A549 (cell line): ENCODE results near the gene ATP8B4. TPM values are rescaled to one million over a fixed set of nuclear protein-coding genes. Genes with fewer than 3 reads are reported as not detected.
A peak's percentile ranks its signal among the peaks of the same experiment; 100 is the strongest.

ENCODE experiments used
- ATAC-seq, 2 experiments: fragments of 200-7000 bp in 1 of 2; fragments of >200 bp in 1 of 2; cut with Nextera tagmentation in 1 of 2; cut with Tn5 transposase in 1 of 2; 3 replicates each; pipeline versions ENCODE4 v1.8.0 to v1.9.1; 2018 to 2020; ENCODE audit warnings: mild to moderate bottlenecking in 1 of 2, moderate library complexity in 1 of 2
- CTCF ChIA-PET: fragments of 300-600 bp; sonication (Branson Sonifier 250); formaldehyde crosslinking; extraction: SDS; loops from one replicate; lab custom pipeline; 2021; ENCODE audit warnings: antibody characterized with exemption, inconsistent platforms; lab: Yijun Ruan, JAX
- POLR2A ChIA-PET: fragments of 350-600 bp; formaldehyde crosslinking; extraction: SDS; loops from one replicate; lab custom pipeline; 2021; ENCODE audit warnings: antibody characterized with exemption, inconsistent platforms; lab: Yijun Ruan, JAX
- DNase-seq, 2 experiments: peaks; one replicate each; pipeline versions ENCODE4 v3.0.0 to v3.0.0-alpha.2; 2011 to 2016; ENCODE audit warnings: low read depth in 1 of 2, low spot score in 1 of 2
- FAIRE-seq: peaks from 2 replicates; lab custom pipeline; 2011; peaks lifted over from hg19 to GRCh38; lab: Jason Lieb, UNC
- H3K27ac ChIP-seq, 2 experiments: fragments of >200 bp; sonication (Bioruptor Twin); formaldehyde crosslinking; 3 replicates each; pipeline ENCODE4 v1.5.1; 2016 to 2017
- H3K4me1 ChIP-seq: fragments of >200 bp; sonication (Bioruptor Twin); formaldehyde crosslinking; 3 replicates; pipeline ENCODE4 v1.6.1; 2016
- H3K4me2 ChIP-seq: fragments of >200 bp; sonication (Bioruptor Twin); formaldehyde crosslinking; 3 replicates; pipeline ENCODE4 v1.6.1; 2016
- H3K4me3 ChIP-seq: fragments of >200 bp; sonication (Bioruptor Twin); formaldehyde crosslinking; 3 replicates; pipeline ENCODE4 v1.5.1; 2016
- H3K9me3 ChIP-seq: fragments of >200 bp; sonication (Bioruptor Twin); formaldehyde crosslinking; 3 replicates; pipeline ENCODE4 v1.6.1; 2016
- BHLHE40 ChIP-seq: IDR thresholded peaks from 2 replicates; pipeline ENCODE4 v1.6.1; 2012; ENCODE audit warnings: low read depth, low read length, inconsistent platforms
- CHD2 ChIP-seq: fragments of 150-350 bp; IDR thresholded peaks from 2 replicates; pipeline ENCODE4 v1.6.1; 2014; ENCODE audit warnings: low read length; ENCODE audit not compliant: partially characterized antibody
- FOSB ChIP-seq: fragments of 250-450 bp; sonication (Bioruptor Pico); IDR thresholded peaks from 2 replicates; pipeline ENCODE4 v1.5.0; 2020; ENCODE audit warnings: mild to moderate bottlenecking, moderate library complexity
- FOSL2 ChIP-seq, 2 experiments: fragments of 450-650 bp in 1 of 2; fragments of >200 bp in 1 of 2; sonication (Bioruptor Twin) in 1 of 2; formaldehyde crosslinking; IDR thresholded peaks; 2 replicates each; pipeline versions ENCODE4 v1.5.0 to v1.6.1; 2016 to 2020; ENCODE audit warnings: mild to moderate bottlenecking in 1 of 2, moderate library complexity in 1 of 2
- FOXS1 ChIP-seq: fragments of 250-450 bp; sonication (Bioruptor Pico); IDR thresholded peaks from 2 replicates; pipeline ENCODE4 v1.5.0; 2020; ENCODE audit warnings: mild to moderate bottlenecking, moderate library complexity
- GATA3 ChIP-seq: IDR thresholded peaks from 2 replicates; pipeline ENCODE4 v1.6.1; 2012; ENCODE audit warnings: borderline replicate concordance
- HES2 ChIP-seq: fragments of >200 bp; sonication (Bioruptor Twin); formaldehyde crosslinking; IDR thresholded peaks from 2 replicates; pipeline ENCODE4 v1.6.1; 2016
- HEYL ChIP-seq: fragments of 250-450 bp; sonication (Bioruptor Pico); IDR thresholded peaks from 2 replicates; pipeline ENCODE4 v1.8.0; 2021; ENCODE audit warnings: mild to moderate bottlenecking, moderate library complexity
- JUNB ChIP-seq: fragments of >200 bp; sonication (Bioruptor Twin); formaldehyde crosslinking; IDR thresholded peaks from 2 replicates; pipeline ENCODE4 v1.6.1; 2016
- KDM1A ChIP-seq: fragments of 200-600 bp; sonication (generic); IDR thresholded peaks from 2 replicates; pipeline ENCODE4 v1.6.1; 2016; ENCODE audit warnings: low read depth, mild to moderate bottlenecking
- KDM5A ChIP-seq: fragments of 200-600 bp; sonication (generic); IDR thresholded peaks from 2 replicates; pipeline ENCODE4 v1.6.1; 2016; ENCODE audit warnings: antibody characterized with exemption, mild to moderate bottlenecking
- MAFK ChIP-seq: fragments of 450-650 bp; IDR thresholded peaks from 2 replicates; pipeline ENCODE4 v1.6.1; 2014; ENCODE audit not compliant: partially characterized antibody
- MYC ChIP-seq: IDR thresholded peaks from 2 replicates; pipeline ENCODE4 v1.6.1; 2012; ENCODE audit warnings: mild to moderate bottlenecking, inconsistent platforms, low read length, improper control_type of control experiment, borderline replicate concordance
- NFE2L2 ChIP-seq: fragments of 150-350 bp; conservative IDR thresholded peaks from 2 replicates; pipeline ENCODE4 v1.6.1; 2014; ENCODE audit warnings: low read length
- NPAS2 ChIP-seq: fragments of 250-450 bp; sonication (Bioruptor Pico); IDR thresholded peaks from 2 replicates; pipeline ENCODE4 v1.8.0; 2022; ENCODE audit warnings: mild to moderate bottlenecking, moderate library complexity, borderline replicate concordance
- NR3C1 ChIP-seq: fragments of >200 bp; sonication (Bioruptor Twin); formaldehyde crosslinking; IDR thresholded peaks from 3 replicates; pipeline ENCODE4 v1.6.1; 2017
- PHF8 ChIP-seq: fragments of 200-600 bp; sonication (generic); IDR thresholded peaks from 2 replicates; pipeline ENCODE4 v1.6.1; 2016; ENCODE audit warnings: low read depth, mild to moderate bottlenecking, antibody characterized with exemption, moderate library complexity, borderline replicate concordance
- POLR2A ChIP-seq: IDR thresholded peaks from 2 replicates; pipeline ENCODE4 v1.6.1; 2012; ENCODE audit warnings: mild to moderate bottlenecking, low read length
- RCOR1 ChIP-seq: fragments of 150-350 bp; IDR thresholded peaks from 2 replicates; pipeline ENCODE4 v1.6.1; 2014; ENCODE audit warnings: antibody characterized with exemption, low read length, low read depth
- REST ChIP-seq: fragments of 200-600 bp; sonication (generic); IDR thresholded peaks from 2 replicates; pipeline ENCODE4 v1.6.1; 2016; ENCODE audit warnings: antibody characterized with exemption, mild to moderate bottlenecking, moderate library complexity
- RFX5 ChIP-seq: fragments of 450-650 bp; IDR thresholded peaks from 2 replicates; pipeline ENCODE4 v1.7.1; 2014; ENCODE audit warnings: antibody characterized with exemption, mild to moderate bottlenecking, moderate library complexity
- SMC3 ChIP-seq: fragments of >200 bp; sonication (Bioruptor Twin); formaldehyde crosslinking; IDR thresholded peaks from 3 replicates; pipeline ENCODE4 v1.6.1; 2018; ENCODE audit warnings: inconsistent platforms
- SREBF2 ChIP-seq: fragments of 450-650 bp; IDR thresholded peaks from 2 replicates; pipeline ENCODE4 v1.6.1; 2014; ENCODE audit warnings: mild to moderate bottlenecking, moderate library complexity
- ZC3H11A ChIP-seq: fragments of 450-650 bp; IDR thresholded peaks from 2 replicates; pipeline ENCODE4 v1.6.1; 2014; ENCODE audit warnings: antibody characterized with exemption, mild to moderate bottlenecking
- ZNF302 ChIP-seq: fragments of 250-450 bp; sonication (Bioruptor Pico); IDR thresholded peaks from 2 replicates; pipeline ENCODE4 v1.9.0; 2021; ENCODE audit warnings: inconsistent platforms, mild to moderate bottlenecking, moderate library complexity
- ZSCAN20 ChIP-seq: fragments of 250-450 bp; sonication (Bioruptor Pico); IDR thresholded peaks from 2 replicates; pipeline ENCODE4 v1.8.0; 2022; ENCODE audit warnings: mild to moderate bottlenecking, moderate library complexity
- WGBS: methylation state at CpG from one replicate; pipeline ENCODE4 v1.1.6; 2017; ENCODE audit errors: missing lambda C conversion rate; 5-methylcytosine and 5-hydroxymethylcytosine counted together
- polyA plus RNA-seq, 4 experiments: library from polyadenylated mRNA; depleted of rRNA in 3 of 4; stranded (reverse); fragments of >200 nt; fragmentation: RNase III in 1 of 4; extraction: RNeasy Plus Mini Kit Qiagen cat#74134 plus additional on column Dnase treatment in 1 of 4; gene quantifications; 2 replicates in 3 of 4; 3 replicates in 1 of 4; pipeline ENCODE4 v1.2.3, GENCODE V29; 2011 to 2017
- TF ChIP-seq, protein P1 (sequence below): fragments of >200 bp; sonication (Bioruptor Twin); formaldehyde crosslinking; IDR thresholded peaks from 3 replicates; pipeline ENCODE4 v1.6.1; 2016
- TF ChIP-seq, protein P2 (sequence below): fragments of 450-650 bp; IDR thresholded peaks from 2 replicates; pipeline ENCODE4 v1.6.1; 2014; ENCODE audit warnings: antibody characterized with exemption
- TF ChIP-seq, protein P3 (sequence below): fragments of 250-450 bp; sonication (Bioruptor Pico); IDR thresholded peaks from 2 replicates; pipeline ENCODE4 v1.5.0; 2021; ENCODE audit warnings: mild to moderate bottlenecking, moderate library complexity, borderline replicate concordance

ATP8B4 gene
- polyA plus RNA-seq, 2 of the 4 experiments (the other 2 are of a cell fraction), result 0.88 to 1.7 TPM

DNA sequence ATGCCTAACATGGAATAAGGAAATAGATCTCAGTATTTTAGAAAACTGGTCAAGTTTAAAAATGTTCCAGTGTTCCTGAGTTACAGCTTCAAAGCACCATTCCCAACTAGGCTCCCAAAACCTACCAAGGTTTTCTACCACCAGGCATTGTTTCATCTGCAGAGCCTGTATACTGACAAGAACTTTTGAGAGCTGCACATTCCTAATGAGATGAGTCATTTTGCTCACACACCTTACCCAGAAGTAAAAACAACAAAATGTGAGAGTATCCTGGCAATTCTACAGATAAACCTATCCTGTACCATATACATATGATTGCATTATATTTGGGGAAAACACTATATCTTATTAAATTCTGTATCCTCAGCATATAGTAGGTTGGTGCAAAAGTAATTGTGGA lies 90.7 kb downstream of the ATP8B4 start:
- TF ChIP-seq NFE2L2, result no peak
- no peak for TF ChIP-seq FOXS1 (CRISPR knock-in tag)
- TF ChIP-seq ZC3H11A, result no peak
- TF ChIP-seq SREBF2, result no peak
- TF ChIP-seq NPAS2 (CRISPR knock-in tag), result no peak
- no peak for TF ChIP-seq ZSCAN20 (CRISPR knock-in tag)
- TF ChIP-seq, protein P1, sequence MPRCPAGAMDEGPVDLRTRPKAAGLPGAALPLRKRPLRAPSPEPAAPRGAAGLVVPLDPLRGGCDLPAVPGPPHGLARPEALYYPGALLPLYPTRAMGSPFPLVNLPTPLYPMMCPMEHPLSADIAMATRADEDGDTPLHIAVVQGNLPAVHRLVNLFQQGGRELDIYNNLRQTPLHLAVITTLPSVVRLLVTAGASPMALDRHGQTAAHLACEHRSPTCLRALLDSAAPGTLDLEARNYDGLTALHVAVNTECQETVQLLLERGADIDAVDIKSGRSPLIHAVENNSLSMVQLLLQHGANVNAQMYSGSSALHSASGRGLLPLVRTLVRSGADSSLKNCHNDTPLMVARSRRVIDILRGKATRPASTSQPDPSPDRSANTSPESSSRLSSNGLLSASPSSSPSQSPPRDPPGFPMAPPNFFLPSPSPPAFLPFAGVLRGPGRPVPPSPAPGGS, result no peak
- no peak for TF ChIP-seq NR3C1
- TF ChIP-seq SMC3, result no peak
- TF ChIP-seq, protein P2, sequence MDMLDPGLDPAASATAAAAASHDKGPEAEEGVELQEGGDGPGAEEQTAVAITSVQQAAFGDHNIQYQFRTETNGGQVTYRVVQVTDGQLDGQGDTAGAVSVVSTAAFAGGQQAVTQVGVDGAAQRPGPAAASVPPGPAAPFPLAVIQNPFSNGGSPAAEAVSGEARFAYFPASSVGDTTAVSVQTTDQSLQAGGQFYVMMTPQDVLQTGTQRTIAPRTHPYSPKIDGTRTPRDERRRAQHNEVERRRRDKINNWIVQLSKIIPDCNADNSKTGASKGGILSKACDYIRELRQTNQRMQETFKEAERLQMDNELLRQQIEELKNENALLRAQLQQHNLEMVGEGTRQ, result no peak
- TF ChIP-seq RFX5, result no peak
- ChIA-PET CTCF (no interaction called here), POLR2A (no interaction called here)

DNA sequence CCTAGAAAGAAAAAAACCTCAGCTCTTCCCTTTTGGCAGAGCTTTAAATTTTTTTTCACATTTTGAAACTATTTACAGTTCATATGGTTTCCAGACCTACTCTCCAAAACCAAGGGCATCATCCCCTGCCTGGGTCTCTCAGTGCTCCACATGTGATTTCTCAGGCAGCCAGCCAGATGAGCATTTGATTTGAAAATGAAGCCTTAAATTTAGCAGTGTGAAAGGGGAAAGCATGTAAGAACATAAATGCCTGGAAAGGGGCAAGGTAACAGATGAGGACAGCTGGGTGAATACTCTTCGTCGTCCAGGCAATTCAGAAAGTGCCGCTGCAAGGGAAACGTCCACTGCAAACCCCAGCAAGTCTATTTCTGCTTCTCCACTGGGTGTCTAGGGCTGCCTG lies 94.8 kb downstream of the ATP8B4 start:
- DNase-seq, result no peak
- ChIA-PET CTCF (interaction anchor here (0.6 to 1.2 kb wide), 5 partner anchors 11 to 1187 kb away, joined by 3 read pairs; no protein-coding TSS in a partner anchor), POLR2A (no interaction called here)
- Histone ChIP-seq H3K4me3 (no peak overlapping the region), H3K9me3 (no peaks in the 10 kb centered on the region), H3K4me2 (no peak overlapping the region), H3K27ac (no peak overlapping the region), H3K4me1 (no peaks in the 10 kb centered on the region)
- WGBS, result 64% methylated on average over 4 of the region's 4 CpGs
- FAIRE-seq, result no peak
- TF ChIP-seq FOSL2 (IDR thresholded peaks at IDR 0.05) (no peak), FOSL2 (CRISPR knock-in tag; IDR thresholded peaks at IDR 0.05) (no peak), JUNB (no peak), REST (no peak)
- ATAC-seq, result no peak

More for the DNA sequence above, 90.7 kb downstream of the ATP8B4 start:
- DNase-seq (no peak), ATAC-seq (no peak), FAIRE-seq (no peak)
- H3K27ac ChIP-seq, result no peak overlapping the region
- H3K4me2 ChIP-seq, result no peak overlapping the region
- H3K4me1 ChIP-seq, result no peaks in the 10 kb centered on the region
- H3K4me3 ChIP-seq, result no peak overlapping the region
- H3K9me3 ChIP-seq, result no peaks in the 10 kb centered on the region

- H3K27ac ChIP-seq, result no peak overlapping the region
- no peak overlapping the region for H3K4me2 ChIP-seq
- ATAC-seq (no peak), DNase-seq (no peak), FAIRE-seq (peak; percentile 68)
- ChIA-PET CTCF (interaction anchor here (1.6 kb wide), 1 partner anchor 15 kb away, joined by 8 read pairs; no protein-coding TSS in a partner anchor), POLR2A (no interaction called here)
- H3K9me3 ChIP-seq, result no peaks in the 10 kb centered on the region
- H3K4me3 ChIP-seq, result no peak overlapping the region
- TF ChIP-seq HES2 (no peak), FOSB (no peak), RCOR1 (no peak), JUNB (no peak), KDM1A (no peak), POLR2A (no peak), MYC (no peak), KDM5A (no peak), GATA3 (no peak), PHF8 (no peak), ZNF302 (CRISPR knock-in tag) (no peak), MAFK (no peak), BHLHE40 (no peak), HEYL (CRISPR knock-in tag) (no peak), CHD2 (no peak)
- TF ChIP-seq, protein P3, sequence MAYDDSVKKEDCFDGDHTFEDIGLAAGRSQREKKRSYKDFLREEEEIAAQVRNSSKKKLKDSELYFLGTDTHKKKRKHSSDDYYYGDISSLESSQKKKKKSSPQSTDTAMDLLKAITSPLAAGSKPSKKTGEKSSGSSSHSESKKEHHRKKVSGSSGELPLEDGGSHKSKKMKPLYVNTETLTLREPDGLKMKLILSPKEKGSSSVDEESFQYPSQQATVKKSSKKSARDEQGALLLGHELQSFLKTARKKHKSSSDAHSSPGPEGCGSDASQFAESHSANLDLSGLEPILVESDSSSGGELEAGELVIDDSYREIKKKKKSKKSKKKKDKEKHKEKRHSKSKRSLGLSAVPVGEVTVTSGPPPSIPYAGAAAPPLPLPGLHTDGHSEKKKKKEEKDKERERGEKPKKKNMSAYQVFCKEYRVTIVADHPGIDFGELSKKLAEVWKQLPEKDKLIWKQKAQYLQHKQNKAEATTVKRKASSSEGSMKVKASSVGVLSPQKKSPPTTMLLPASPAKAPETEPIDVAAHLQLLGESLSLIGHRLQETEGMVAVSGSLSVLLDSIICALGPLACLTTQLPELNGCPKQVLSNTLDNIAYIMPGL, result no peak
- no peaks in the 10 kb centered on the region for H3K4me1 ChIP-seq
- WGBS, result 66% methylated on average over 5 of the region's 5 CpGs
Measured at GRCh38 chr15:50018491-50018890, 100.5 kb downstream of the ATP8B4 start.
